Activated effector memory CD4-positive, alpha-beta T cell treated with Interleukin-2 at 50 U/mL for 16 hours (primary cell): ENCODE results near the gene RBM24.
"Not testable (repeated sequence)": the region's sequence is repeated elsewhere in the genome, so short reads cannot be mapped to it uniquely, and the experiment has no call there.

ENCODE experiments used
- DNase-seq: peaks from one replicate; pipeline ENCODE4 v3.0.0-alpha.2; 2020

The RBM24 gene

GRCh38 chr6:17292600-17293133 is 11.5 kb downstream of the RBM24 start:
- DNase-seq: no peak

GRCh38 chr6:17293395-17293794 is 12.2 kb downstream of the RBM24 start:
- no peak for DNase-seq

- no peak for DNase-seq
These were observed 16.3 kb downstream of the RBM24 start for GRCh38 chr6:17297271-17298080.

- no peak for DNase-seq
These were observed 17.1 kb downstream of the RBM24 start for GRCh38 chr6:17298257-17298656.

GRCh38 chr6:17299222-17299621 is 18.1 kb downstream of the RBM24 start:
- no peak for DNase-seq

GRCh38 chr6:17299750-17300149 is 18.6 kb downstream of the RBM24 start:
- no peak for DNase-seq

- DNase-seq: no peak
These were observed 19.5 kb downstream of the RBM24 start for GRCh38 chr6:17300637-17301036.

- DNase-seq: no peak
These were observed 22.3 kb downstream of the RBM24 start for GRCh38 chr6:17303444-17303843.

- no peak for DNase-seq
These were observed 24.2 kb downstream of the RBM24 start for GRCh38 chr6:17305219-17306001.

GRCh38 chr6:17311595-17312311 is 30.6 kb downstream of the RBM24 start:
- DNase-seq: no peak

- not testable (repeated sequence) for DNase-seq
These were observed 32.1 kb downstream of the RBM24 start for GRCh38 chr6:17313238-17313637.

- no peak for DNase-seq
These were observed 32.8 kb downstream of the RBM24 start for GRCh38 chr6:17313971-17314370.

GRCh38 chr6:17315262-17315661 is 34.1 kb downstream of the RBM24 start:
- no peak for DNase-seq

- DNase-seq: no peak
These were observed 37.4 kb downstream of the RBM24 start for GRCh38 chr6:17318435-17319165.

GRCh38 chr6:17320266-17320665 is 39.1 kb downstream of the RBM24 start:
- DNase-seq: not testable (repeated sequence)

GRCh38 chr6:17331238-17331637 is 50.1 kb downstream of the RBM24 start:
- DNase-seq: no peak

- no peak for DNase-seq
These were observed 53.1 kb downstream of the RBM24 start for GRCh38 chr6:17334265-17334664.

- no peak for DNase-seq
These were observed 55.3 kb downstream of the RBM24 start for GRCh38 chr6:17336425-17336824.

GRCh38 chr6:17339308-17339670 is 58.1 kb downstream of the RBM24 start:
- no peak for DNase-seq

- DNase-seq: no peak
These were observed 60.1 kb downstream of the RBM24 start for GRCh38 chr6:17341117-17341805.

GRCh38 chr6:17341891-17342290 is 60.7 kb downstream of the RBM24 start:
- no peak for DNase-seq

- DNase-seq: no peak
These were observed 62.1 kb downstream of the RBM24 start for GRCh38 chr6:17343215-17343614.
